Testis (tissue), 2 donors: ENCODE data around the gene RGS4.

Experiments used
- CTCF ChIP-seq, 3 experiments: fragments of 450-650 bp in 2 of 3; fragments of 200-600 bp in 1 of 3; sonication (generic) in 1 of 3; IDR thresholded peaks; one replicate each; pipeline ENCODE4 v1.5.1; 2016 to 2019; ENCODE audit warnings: antibody characterized with exemption in 3 of 3, mild to moderate bottlenecking in 2 of 3, moderate library complexity in 1 of 3
- POLR2A ChIP-seq: fragments of 450-650 bp; IDR thresholded peaks from one replicate; pipeline ENCODE4 v1.6.1; 2017; ENCODE audit warnings: antibody characterized with exemption, mild to moderate bottlenecking, moderate library complexity

- TF ChIP-seq CTCF (IDR thresholded peaks at IDR 0.05), result no peak
- no peak for TF ChIP-seq POLR2A
Observed at GRCh38 chr1:163029901-163030300, 39.3 kb upstream of the RGS4 start.
